ENCODE data around the gene TRMT10B. TPM values are rescaled to one million over a fixed set of nuclear protein-coding genes. Genes with fewer than 3 reads are reported as not detected.

The TRMT10B gene
- polyA plus RNA-seq, 3 donors from 2014 or later: 7.8 to 11.9 (median 9.2) TPM

- Mint-ChIP-seq H3K36me3 (peaks cover 13 to 27% (median 15%) of the 10 kb centered on the region in 3 donors), H3K4me3 (no peak overlapping the region), H3K9me3 (peaks cover 0 to 2% (median 0%) of the 10 kb centered on the region in 6 donors), H3K4me1 (no peaks in the 10 kb centered on the region), H3K27me3 (ENCODE audit: low read depth in 3 of 3) (peaks cover 0 to 2% (median 0%) of the 10 kb centered on the region in 3 donors), H3K27ac (no peak overlapping the region)
- no peak for DNase-seq
These were observed 74.0 kb downstream of the TRMT10B start for GRCh38 chr9:37827483-37828165.

Other genes with a start within 250 kb of the TRMT10B start
- gene FBXO10, start 177.4 kb upstream of the TRMT10B start, polyA plus RNA-seq: 1 to 10 TPM in 1 of 3 donors, under 1 TPM in 1, not detected in 1; 0.49 to 1.1 TPM
- gene TOMM5, start 161.2 kb upstream of the TRMT10B start, polyA plus RNA-seq: 100 to 1,000 TPM; 174 to 205 (median 183) TPM
- gene FRMPD1, start 102.9 kb upstream of the TRMT10B start, polyA plus RNA-seq: not detected
- gene EXOSC3, start 31.3 kb downstream of the TRMT10B start, polyA plus RNA-seq: 10 to 100 TPM; 16.5 to 26.2 (median 22.5) TPM
- gene DCAF10, start 47.0 kb downstream of the TRMT10B start, polyA plus RNA-seq: 10 to 100 TPM; 16.2 to 31.0 (median 28.4) TPM
- 10 to 100 TPM in 2 of 3 donors, 1 to 10 TPM in 1; 3.6 to 12.5 (median 10.7) TPM for gene SLC25A51, start 150.3 kb downstream of the TRMT10B start, polyA plus RNA-seq

All from immature natural killer cell (primary cell).